KOPT-K1 (cell line): Measurements from ENCODE around the gene EID3.

Source experiments
- H3K27ac ChIP-seq: fragments of 200-600 bp; sonication (generic); 2 replicates; pipeline ENCODE4 v1.5.1; 2016; ENCODE audit warnings: antibody characterized with exemption, mild to moderate bottlenecking, low read depth, low read length; ENCODE audit not compliant: poor library complexity, severe bottlenecking
- H3K36me3 ChIP-seq: fragments of 200-600 bp; sonication (generic); 2 replicates; pipeline ENCODE4 v1.5.1; 2017; ENCODE audit warnings: antibody characterized with exemption, mild to moderate bottlenecking, low read length, moderate library complexity; ENCODE audit not compliant: insufficient read depth
- H3K9me3 ChIP-seq: fragments of 200-600 bp; sonication (generic); 2 replicates; pipeline ENCODE4 v1.5.1; 2017; ENCODE audit warnings: antibody characterized with exemption, low read length, mild to moderate bottlenecking; ENCODE audit not compliant: insufficient read depth, poor library complexity, severe bottlenecking

Gene EID3

DNA sequence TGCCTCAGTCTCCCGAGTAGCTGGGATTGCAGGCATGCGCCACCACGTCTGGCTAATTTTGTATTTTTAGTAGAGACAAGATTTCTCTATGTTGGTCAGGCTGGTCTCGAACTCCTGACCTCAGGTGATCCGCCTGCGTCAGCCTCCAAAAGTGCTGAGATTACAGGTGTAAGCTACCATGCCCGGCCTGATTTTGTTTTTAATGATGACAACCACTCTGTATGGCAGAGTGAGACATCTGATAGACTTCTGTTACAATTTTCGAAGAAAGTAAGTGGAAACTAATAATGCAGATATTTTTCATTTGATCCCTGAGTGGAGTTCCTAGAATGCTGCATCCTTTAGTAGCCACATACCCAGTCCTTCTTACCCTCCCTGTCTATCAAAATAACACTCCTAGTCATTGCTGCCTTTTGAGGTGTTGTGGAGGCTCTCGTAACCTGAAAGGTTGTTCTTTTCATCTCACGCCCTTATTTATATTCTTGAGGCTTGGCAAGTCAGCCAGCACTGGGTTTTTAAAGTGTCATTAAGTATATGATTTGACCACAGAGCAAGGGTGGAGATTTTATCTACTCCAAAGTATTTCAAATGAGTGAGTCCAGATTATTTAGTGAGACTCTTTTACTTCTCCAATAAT, 5.9 kb upstream of the EID3 start:
- H3K9me3 ChIP-seq, result no peaks in the 10 kb centered on the region
- peaks cover 97% of the 10 kb centered on the region for H3K36me3 ChIP-seq
- H3K27ac ChIP-seq, result no peak overlapping the region

- peaks cover 97% of the 10 kb centered on the region for H3K36me3 ChIP-seq
Observed at GRCh38 chr12:104299842-104300481, 3.6 kb upstream of the EID3 start.

DNA sequence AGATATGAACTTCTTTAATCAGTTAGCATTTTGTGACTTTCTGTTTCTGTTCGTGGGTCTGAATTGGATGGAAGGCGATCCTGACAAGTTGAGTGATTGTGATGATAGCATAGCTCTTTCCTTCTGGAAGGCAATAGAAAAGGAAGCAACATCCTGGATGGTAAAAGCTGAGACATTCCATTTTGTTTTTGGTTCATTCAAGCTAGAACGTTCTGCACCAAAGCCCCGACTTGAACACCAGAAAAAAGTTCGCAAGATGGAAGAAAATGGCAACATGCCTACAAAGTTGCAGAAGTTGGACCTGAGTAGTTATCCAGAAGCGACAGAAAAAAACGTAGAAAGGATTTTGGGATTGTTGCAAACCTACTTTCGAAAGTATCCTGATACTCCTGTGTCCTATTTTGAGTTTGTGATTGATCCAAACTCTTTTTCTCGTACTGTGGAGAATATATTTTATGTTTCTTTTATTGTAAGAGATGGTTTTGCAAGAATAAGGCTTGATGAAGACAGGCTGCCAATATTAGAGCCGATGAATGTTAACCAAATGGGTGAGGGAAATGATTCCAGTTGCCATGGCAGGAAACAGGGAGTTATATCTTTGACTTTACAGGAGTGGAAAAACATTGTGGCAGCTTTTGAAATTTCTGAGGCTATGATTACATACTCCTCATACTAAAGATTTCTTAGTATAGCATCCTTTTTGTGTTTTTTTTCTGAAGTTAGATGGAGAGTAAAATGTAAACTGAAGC, 896 bp downstream of the EID3 start:
- Histone ChIP-seq H3K9me3 (no peaks in the 10 kb centered on the region), H3K36me3 (peaks cover 90% of the 10 kb centered on the region), H3K27ac (no peak overlapping the region)

More at GRCh38 chr12:104299842-104300481, 3.6 kb upstream of the EID3 start:
- H3K27ac ChIP-seq, result no peak overlapping the region
- no peaks in the 10 kb centered on the region for H3K9me3 ChIP-seq

DNA sequence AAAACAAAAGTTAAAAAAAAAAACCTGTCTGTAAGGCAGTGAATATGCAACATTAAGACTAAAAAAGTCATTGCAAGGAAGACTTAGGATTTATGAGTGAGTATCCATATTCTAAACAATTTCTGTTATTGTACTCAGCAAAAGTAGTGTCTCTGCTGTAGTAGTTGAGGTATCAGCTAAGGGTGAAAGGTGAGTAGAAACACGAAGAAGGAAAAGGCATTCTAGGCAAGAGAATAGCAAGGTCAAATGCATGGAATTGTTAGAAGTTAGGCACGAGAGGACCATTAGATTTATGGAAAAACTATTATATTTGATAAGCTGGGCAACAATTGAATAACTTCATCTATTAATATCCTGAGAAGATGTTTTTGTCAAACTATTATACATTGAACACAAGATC, 1.8 kb downstream of the EID3 start:
- Histone ChIP-seq H3K27ac (no peak overlapping the region), H3K36me3 (peaks cover 90% of the 10 kb centered on the region), H3K9me3 (no peaks in the 10 kb centered on the region)

DNA sequence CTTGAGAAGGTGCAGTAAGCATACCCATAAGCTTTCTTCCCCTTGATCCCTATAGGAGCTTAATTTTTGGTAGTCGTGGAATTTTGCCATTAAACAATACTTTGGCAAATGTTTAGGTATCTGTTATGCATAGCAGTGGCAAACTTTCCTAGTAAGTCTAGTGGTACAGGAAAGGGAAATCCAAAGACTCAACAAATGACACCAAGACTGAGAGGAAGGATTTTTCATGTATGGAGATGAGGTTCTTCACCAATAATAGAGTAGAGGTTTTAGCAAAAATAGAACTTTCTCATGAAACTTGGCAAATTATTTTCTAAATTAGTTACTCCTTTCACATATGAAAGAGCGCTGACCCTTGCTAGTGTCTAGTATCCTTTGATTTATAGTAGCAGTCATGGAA, 2.8 kb downstream of the EID3 start:
- peaks cover 90% of the 10 kb centered on the region for H3K36me3 ChIP-seq
- H3K27ac ChIP-seq, result no peak overlapping the region
- no peaks in the 10 kb centered on the region for H3K9me3 ChIP-seq

DNA sequence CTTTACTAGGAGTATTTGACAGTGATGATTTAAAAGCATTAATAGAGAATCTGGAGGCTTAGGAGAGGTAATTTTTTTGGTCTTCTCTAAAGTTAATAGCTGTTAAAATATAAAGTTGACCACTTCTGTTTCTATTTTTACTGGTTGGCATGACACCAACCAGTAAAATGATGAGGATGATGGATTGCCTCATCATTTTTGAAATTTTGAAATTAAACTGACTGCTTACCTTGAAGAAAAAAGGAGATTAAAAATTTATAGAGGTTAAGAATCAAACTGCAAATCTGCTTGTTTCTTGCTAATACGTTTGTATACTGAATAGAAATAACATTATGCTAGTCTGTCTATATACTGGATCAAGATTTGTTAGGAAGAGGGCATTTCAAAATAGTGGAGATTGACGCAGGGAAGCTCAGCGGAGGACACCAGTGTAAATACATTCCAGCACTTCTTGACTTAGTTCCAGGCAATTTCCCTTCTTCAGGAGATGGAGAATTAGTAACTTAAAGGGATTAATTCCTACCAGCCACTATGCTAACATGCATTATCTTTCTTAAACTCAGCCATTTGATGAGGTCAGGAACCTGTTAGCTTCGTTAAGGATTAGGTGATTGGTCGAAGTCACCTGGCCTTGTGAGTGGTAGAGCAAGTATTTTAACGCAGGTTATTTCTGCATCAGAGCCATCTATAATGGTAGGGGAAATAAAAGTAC, 3.6 kb downstream of the EID3 start:
- Histone ChIP-seq H3K9me3 (no peaks in the 10 kb centered on the region), H3K27ac (no peak overlapping the region), H3K36me3 (peaks cover 88% of the 10 kb centered on the region)

GRCh38 chr12:104307655-104308000, 4.1 kb downstream of the EID3 start:
- Histone ChIP-seq H3K27ac (no peak overlapping the region), H3K9me3 (no peaks in the 10 kb centered on the region), H3K36me3 (peaks cover 88% of the 10 kb centered on the region)

GRCh38 chr12:104309446-104309993, 6.0 kb downstream of the EID3 start:
- Histone ChIP-seq H3K9me3 (no peaks in the 10 kb centered on the region), H3K36me3 (peaks cover 88% of the 10 kb centered on the region), H3K27ac (no peak overlapping the region)

DNA sequence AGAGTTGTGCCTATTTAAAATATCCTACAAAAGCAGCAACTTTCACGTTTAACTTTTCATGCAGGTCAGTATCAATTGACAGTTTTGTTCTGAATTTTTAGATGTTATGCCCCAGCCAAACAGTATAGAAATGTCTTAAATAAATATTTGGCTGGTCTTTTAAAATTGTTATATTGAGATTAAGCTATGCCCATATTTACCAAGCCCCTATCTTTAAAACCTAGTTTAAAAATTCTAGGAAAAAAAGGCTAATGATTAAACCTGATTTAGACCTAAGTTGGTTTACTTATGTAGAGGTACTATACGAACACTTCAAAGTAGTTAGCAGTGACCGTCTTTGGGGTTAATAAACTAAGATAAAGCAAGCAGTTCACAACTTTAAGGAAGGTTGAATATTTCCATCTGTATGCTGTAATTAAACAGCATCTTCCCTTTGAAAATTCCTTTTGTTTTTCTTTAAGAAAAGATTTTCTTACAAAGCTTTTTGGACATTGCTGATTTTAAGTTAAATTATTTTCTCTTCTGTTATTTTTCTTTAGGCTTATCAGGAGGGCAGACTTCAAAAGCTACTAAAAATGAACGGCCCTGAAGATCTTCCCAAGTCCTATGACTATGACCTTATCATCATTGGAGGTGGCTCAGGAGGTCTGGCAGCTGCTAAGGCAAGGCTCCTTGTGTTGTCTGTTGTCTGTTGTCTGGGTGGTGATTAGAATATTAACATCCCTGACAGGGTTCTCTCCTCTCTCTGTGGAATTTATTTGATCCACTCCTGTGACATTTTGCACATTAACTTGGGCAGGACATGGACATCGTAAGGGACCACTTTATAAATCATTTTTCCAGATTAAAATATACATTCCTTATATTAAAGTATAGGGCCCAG, 7.5 kb downstream of the EID3 start:
- Histone ChIP-seq H3K9me3 (no peaks in the 10 kb centered on the region), H3K36me3 (peaks cover 88% of the 10 kb centered on the region), H3K27ac (no peak overlapping the region)

DNA sequence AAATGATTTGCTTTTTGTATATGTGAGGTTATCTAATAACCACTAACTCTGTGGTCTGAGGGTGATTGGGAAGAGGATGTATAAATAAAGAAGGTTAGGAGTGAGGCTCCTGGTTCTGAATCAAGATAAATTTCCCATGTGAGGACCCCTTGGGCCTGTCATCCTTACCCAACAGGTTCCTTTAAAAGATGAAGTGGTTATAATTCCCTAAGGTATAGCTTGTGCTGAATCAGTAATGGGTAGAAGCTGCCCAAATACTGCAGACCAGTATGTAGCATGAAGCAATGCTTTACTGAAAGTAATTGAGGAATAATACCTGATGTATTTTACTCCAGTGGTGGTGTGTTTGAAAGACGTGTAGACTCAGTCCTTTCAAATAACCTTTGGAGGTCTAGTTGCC, 8.7 kb downstream of the EID3 start:
- H3K36me3 ChIP-seq, result peaks cover 88% of the 10 kb centered on the region
- no peak overlapping the region for H3K27ac ChIP-seq
- no peaks in the 10 kb centered on the region for H3K9me3 ChIP-seq

- no peak overlapping the region for H3K27ac ChIP-seq
- H3K9me3 ChIP-seq, result no peaks in the 10 kb centered on the region
- peaks cover 88% of the 10 kb centered on the region for H3K36me3 ChIP-seq
Observed at GRCh38 chr12:104312654-104313053, 9.1 kb downstream of the EID3 start.

GRCh38 chr12:104313568-104314241, 10.2 kb downstream of the EID3 start:
- Histone ChIP-seq H3K27ac (no peak overlapping the region), H3K36me3 (peaks cover 98% of the 10 kb centered on the region), H3K9me3 (no peaks in the 10 kb centered on the region)

GRCh38 chr12:104314242-104314614, 10.7 kb downstream of the EID3 start:
- H3K36me3 ChIP-seq, result peaks cover 98% of the 10 kb centered on the region
- no peak overlapping the region for H3K27ac ChIP-seq
- H3K9me3 ChIP-seq, result no peaks in the 10 kb centered on the region
